8988T (cell line): Measurements from ENCODE around the gene TEPSIN.

Experiments
- DNase-seq: peaks from one replicate; pipeline ENCODE4 v3.0.0; 2011

TEPSIN gene, protein sequence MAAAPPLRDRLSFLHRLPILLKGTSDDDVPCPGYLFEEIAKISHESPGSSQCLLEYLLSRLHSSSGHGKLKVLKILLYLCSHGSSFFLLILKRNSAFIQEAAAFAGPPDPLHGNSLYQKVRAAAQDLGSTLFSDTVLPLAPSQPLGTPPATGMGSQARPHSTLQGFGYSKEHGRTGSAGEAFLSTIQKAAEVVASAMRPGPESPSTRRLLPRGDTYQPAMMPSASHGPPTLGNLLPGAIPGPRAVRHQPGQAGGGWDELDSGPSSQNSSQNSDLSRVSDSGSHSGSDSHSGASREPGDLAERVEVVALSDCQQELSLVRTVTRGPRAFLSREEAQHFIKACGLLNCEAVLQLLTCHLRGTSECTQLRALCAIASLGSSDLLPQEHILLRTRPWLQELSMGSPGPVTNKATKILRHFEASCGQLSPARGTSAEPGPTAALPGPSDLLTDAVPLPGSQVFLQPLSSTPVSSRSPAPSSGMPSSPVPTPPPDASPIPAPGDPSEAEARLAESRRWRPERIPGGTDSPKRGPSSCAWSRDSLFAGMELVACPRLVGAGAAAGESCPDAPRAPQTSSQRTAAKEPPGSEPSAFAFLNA

DNA sequence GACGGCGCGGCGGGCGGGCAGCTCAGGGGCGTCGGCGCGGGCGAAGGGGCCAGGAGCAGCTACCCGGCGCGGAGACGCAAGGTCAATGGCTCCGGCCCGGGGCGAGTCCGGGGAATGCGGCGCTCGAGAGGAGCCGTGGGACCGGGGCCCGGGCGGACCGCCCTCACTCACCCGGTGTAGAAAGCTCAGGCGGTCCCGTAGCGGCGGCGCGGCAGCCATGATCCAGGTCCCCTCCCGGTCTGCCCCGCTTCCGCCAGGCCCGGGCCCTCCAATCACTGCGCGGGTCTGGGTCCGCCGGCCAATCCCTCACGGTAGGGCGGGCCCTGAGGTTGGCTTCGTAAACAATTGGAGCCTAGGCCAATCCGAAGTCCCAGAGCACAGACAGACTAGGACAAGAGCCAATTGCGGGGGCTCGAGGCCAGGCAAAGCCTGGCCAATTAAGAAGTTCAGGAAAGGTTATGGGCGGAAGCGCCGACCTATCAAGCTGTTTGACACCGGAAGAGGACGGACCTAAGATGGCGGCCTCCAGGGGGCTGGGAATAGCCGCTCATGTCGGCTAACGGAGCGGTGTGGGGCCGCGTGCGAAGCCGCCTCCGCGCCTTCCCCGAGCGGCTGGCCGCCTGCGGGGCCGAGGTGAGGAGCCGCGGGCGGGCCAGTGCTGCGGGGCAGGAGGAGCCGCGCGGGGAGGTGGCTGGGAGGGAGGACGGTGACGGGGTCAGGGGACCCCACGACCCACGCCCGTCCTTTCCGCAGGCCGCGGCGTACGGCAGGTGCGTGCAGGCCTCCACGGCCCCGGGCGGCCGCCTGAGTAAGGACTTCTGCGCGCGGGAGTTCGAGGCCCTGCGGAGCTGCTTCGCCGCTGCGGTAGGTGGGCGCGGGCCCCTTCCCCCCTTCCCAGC lies at the start of gene TEPSIN, which contains the start of gene NDUFAF8:
TEPSIN (minus strand) TSS at position 241 of the 899 bp plus-strand sequence; CDS start at position 219, 22 bp downstream.
NDUFAF8 (plus strand) TSS at position 504 of the 899 bp plus-strand sequence; CDS start at position 550, 46 bp downstream.
- DNase-seq = peak; percentile 99

DNA sequence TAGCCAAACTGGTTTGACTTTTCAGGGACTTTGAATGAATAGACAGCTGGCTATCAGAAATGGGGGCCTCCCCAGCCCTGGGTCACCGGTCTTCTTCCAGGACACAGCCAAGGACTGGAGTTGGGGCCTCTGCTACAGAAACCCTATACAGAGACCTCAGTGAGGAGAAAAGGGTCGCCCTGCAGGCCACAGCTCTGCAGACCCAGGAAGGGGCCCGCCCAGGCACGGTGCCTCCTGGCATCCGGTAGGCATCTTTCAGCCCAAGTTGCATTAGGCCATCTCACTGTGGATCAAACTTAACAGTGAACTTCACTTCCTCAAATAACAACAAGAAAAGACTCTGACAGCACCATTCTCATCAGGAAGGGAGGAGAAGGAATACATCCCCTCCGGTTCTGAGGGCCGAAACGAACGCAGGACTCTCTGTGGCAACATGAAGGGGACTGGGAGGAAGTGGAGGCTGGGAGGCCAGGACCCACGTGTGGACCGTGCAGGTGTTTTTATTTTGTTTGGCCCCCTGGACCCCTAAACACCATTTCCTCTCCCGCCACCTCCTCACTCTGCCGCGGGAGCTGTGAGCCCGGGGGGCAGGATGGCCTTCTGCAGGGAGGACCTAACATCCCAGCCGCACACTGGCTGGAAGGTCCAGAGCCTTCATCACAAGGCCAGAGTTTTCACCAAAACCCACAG lies 49.0 kb upstream of the TEPSIN start:
- DNase-seq = no peak

DNA sequence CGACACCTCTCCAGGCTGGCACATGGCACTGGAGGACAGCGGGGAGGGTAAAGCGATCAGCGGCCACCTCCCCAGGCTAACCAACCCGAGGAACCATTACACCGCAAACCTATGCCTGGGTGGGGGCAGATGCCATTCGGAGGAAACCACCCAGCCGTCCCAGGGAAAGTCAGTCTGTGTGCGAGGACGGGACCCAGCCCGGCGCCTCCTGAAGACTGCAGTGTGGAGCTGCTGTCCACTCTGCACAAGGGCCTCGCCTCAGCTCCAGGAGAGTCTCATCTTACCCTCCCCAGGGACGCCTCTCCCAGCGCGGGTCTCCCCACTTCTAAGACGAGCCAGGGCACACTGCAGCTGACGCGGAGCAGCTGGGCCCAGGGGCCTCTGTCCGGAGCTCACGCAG lies 48.3 kb upstream of the TEPSIN start:
- DNase-seq = no peak

DNA sequence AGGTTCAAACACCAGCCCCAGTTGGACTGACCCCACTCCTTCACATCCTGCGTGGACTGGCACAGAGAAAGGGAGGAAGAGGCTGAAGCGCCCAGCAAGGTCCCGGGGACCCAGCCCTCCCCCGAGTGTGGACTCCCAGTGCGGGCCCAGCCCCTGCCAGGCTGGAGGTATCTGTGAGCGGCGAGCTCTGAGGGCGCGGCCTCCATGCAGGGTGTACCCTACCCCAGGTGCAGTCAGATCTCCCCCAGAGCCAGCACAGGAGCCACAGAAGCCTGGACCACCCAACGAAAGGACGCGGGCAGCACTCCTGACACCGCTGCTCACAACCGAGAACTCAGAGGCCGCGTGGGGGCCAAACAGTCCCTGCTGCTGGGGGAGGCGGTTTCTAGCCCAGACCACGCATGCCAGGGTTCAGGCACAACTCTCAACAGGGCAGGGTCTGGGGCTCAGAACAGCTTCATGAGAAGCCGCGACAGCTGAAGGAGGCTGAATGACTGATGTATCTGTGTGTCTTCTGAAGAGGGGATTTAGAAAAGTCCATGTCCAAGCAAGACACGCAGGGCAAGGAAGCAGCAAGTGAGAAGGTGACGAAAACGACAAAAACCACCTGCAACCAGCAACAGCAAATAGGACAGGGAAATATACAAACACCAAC lies 47.8 kb upstream of the TEPSIN start:
- DNase-seq = no peak

DNA sequence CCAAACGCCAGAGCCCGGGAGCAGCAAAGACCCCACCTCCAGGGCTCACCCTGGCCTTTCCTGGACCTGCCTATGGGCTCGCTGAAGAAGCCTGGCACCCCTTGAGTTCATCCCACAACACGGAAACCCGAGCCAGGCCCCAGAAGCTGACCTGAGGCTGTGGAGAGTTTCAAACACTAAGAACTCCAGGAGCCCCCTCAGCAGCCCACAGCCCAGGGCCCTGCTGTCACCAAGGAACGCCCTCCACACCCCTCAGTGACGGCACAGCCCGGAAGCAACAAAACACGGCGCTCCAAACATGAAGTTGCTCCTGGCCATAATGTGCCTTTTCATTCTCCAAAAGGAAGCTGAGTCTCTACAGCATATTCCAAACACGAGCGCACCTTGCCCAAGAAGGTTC lies 47.0 kb upstream of the TEPSIN start:
- DNase-seq = no peak

DNA sequence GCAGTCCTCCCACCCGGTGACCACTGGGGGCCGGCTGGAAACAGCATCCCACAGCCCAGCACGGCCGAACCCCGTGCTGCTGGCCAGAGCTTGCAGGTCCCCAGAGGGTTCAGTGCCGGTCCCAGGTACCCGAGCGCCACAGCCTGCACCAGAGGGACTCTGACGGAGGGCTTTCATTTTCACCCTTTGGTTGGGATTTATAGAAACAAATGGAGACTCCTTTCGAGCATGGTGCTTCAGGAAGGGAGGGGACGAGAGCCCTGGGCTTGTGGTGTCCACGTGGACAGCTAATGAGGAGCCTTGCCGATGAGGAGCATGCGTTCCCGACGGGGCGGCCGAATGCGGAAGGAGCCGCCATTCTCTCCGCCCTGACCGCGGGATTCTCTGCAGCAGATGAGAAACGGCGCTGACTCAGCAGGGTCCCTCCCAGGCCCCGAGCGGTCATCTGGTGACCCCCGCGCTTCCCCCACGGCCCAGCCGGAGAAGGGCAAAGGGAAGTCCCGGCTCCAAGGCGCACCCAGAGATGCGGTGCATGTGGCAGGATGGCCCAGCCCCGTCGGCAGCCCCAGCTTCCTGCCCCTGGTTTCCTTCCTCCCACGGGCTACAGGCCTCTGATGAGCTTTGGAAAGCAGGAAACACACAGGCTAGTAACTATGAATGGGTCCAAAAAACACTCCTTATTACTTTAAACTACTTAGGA lies 46.5 kb upstream of the TEPSIN start:
- DNase-seq = no peak

DNA sequence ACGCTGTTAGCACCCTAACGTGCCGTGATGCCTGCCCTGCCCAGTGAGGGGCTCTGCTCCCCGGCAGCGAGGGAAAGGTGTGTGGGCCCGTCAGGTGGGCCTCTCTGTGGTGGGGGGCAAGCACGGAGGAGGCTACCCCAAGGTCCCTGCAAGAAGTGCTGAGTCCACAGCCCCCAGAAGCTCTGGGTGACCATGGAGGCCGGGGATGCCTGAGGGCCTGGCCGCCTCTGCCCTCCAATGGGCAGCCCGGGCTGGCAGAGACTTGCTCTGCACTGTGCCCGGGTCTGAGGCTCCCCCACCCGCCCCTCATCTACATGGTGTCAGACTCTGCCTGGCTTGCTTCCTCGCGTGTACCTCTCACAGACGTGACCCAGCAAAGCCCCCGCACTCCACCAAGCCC lies 44.0 kb upstream of the TEPSIN start:
- no peak for DNase-seq

DNA sequence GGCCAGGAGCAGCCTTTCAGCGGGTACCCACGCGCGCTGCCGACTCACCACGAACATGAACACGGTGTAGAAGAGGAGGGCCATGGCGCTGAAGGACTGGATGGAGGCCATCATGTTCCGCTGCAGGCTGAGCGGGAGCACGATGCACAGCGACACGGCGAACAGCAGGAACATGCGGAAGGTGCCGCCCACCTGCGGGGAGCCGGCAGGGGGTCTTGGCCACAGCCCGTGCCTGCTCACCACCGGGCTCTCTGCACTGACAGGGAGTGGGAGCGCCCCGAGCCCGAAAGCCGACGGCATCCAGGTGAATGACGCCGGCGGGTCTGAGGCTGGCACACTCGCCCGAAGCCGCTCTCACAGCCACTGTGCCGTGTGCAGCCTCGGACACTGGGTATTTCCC lies 43.3 kb upstream of the TEPSIN start:
- DNase-seq = no peak

DNA sequence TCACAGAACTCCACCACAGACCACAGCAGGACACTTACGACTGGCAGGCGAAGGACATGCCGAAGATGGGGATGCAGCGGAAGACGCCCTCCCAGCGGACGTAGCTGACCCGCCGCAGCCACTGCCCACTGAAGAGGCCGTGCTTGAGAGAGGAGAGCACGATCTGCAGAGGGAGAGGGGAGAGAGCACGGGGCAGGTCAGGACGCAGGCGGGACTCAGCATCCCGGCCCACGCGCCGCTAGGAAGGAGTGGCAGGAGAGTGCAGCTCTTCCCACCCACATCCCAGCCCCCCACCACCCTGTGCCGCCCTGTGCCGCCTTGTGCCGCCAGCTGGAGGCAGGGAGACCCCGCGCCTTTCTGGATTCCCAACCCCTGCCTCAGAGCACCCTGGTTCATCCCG lies 41.7 kb upstream of the TEPSIN start:
- no peak for DNase-seq

DNA sequence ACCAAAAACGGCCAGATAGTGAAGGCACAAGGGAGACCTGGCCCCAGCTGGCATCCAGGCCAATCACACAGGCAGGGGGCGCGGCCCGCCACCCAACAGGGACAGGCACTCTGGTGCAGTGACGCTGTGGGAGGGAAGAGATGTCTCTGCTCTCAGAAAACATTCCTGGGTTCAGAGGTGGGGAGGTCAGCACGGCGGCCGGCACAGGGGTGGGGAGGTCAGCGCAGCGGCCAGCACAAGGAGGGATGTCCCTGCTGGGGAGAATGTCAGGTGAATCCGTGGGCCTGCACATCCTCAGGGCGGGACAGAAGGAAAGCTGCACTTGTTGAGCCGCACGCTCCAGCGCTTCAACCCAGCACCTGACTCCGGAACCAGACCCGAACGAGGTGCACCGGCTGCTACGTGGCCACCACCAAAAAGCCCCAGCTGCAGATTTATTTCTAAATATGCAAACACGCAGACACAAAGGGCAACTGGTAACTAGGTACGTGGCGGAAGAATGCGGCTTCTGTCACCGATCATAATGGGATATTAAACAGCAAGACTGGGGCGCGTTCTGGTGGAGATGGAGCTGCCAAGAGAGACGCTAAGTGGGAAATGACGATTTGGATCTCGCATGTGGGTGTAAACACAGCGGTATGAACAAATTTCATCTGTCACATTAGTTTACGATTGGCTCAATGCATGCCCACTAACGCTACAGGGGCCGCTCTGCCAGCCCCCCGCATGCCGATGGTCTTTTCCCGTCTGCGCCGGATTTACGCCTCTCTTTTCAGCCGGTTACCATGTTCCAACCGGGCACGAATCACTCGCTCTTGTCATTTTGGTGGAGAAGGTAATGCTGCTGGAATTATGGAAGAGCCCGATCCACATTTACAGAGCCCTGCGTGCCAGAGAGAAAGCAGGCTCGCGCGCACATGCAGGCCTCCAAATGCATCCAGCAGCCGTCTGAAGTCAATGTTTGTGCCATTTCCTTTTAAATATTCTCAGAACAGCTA lies 40.7 kb upstream of the TEPSIN start:
- DNase-seq = no peak

DNA sequence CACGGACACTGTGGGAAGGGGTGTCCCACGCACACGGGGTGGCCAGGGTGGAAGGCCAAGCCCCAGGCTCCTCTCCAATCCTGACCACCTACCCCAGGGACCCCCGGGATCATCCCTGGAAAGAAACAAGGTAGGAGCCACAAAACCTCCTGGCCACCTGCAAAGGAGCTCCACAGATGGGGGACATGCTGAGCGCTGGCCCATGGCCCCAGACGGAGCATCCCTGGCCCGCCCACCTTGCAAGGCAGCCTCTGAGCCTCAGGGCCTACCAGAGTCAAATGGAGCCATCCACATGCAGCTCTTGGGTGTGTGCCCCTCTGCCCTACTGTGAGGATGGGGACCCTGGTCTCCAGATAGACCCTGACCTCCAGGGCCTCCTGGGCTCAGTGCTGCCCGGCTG lies 40.0 kb upstream of the TEPSIN start:
- no peak for DNase-seq

DNA sequence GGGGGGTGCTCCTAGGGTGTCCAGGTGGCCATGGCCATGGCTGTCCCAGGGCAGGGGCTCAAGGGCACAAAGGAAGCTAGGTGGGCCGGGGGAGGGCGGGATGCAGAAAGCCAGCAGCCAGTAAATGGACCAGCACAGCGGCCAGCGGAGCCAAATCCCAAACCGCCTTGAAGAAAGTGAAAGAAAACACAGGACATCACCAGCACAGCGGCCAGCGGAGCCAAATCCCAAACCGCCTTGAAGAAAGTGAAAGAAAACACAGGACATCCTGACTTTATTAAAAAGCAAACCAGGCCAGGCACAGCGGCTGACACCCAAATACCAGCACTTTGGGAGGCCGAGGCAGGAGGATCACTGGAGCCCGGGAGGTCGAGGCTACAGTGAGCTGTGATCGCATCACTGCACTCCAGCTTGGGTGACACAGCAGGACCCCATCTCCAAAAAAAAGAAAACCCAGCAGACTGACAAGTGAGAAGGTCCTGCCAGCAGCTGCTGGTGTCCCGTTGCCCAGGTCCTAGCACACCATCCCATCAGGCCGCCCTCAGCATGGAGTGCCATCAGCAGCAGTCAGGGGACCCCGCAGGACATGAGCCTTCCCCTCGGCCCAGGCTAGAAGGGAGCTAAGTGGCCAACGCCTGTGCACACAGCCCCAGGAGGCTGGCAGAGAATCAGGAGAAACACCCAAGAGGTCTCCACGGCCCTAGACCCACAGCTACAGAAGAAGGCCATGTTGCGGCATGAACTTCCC lies 39.3 kb upstream of the TEPSIN start:
- DNase-seq = no peak

DNA sequence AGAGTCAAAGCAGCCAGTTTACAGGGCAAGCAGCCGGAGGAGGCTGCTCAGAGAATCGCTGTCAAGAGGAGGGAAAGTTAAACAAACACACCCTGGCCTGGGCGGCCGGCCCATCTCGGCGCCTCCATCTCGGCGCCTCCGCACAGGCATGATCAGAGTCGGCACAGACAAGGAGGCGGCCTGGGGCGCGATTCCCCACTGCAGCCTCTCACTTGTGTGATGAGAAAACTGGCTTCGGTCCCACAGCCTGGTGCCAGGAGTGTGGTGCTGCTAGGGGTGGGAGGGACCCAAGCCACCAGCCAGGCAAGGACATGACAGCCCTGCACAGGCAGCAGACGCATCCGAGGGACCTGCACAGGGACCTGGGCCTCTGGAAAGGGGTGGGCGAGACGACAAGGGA lies 38.6 kb upstream of the TEPSIN start:
- DNase-seq = no peak

DNA sequence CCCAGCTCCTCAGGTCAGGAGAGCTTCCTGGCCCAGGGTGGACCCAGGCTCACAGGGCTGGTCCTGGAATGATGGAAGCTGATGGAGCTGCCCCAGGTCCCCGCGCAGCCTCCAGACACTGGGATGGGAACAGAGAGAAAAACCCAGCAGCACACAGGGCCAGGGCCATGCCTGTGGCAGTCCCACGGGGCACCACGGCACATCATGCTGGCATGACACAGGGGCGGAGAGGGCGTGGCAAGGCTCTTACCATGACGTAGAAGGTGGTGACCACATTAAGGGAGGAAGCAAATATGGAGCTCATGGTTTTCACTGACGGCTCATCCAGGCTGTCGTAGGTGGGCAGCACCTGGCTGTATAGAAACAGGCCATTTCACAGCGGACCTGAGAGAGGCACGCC lies 37.9 kb upstream of the TEPSIN start:
- DNase-seq = no peak

DNA sequence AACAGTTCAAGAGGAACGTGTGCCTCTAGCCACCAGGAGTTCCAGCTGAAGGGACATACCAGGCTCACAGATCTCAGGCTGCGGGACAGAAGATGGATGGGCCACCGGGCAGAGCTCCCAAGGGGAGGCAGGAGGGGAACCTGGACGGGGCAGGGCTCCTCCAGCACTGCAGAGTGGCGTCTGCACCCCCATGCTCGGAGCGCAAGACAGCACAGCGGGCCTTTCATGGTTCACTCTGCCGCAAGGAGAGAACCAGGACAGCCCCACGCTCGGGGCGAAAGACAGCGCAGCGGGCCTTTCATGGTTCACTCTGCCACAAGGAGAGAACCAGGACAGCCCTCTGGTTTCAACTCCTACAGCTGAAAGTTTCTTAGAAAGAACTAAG lies 35.6 kb upstream of the TEPSIN start:
- no peak for DNase-seq

DNA sequence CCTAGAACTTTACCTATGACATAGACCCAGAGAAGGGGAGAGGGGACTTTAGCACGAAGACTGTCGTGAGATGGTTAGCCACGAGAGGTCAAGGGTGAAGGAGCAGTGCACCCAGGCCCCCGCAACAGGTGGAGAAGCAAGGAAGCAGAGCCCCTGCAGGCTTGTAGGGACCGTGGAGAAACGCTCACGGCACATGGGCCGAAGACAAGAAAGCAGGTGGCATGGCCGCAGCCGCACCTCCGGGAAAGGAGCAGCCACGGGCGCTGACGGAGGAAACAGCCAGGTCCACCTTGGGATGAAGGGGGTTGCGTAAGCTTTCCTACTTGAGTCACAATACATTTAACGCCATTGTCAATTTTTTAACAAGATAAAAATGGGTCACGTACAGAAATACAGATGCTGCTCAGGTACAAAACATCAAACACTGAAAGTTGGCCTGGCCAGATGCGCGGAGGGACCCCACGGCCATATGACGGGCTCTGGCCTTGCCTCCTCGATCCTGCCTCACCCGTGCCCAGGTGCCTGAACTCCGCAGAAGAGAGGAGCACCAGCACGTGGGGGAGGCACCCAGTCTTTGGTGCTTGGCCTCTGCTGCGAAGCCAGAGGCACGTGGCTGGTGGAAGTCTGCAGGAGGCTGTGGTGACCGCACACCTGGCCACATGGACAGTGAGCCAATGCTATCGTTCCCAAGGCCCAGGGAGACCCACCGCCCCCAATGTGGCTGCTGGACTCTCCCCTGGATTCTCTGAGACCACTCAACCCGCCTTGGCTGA lies 35.0 kb upstream of the TEPSIN start:
- no peak for DNase-seq

DNA sequence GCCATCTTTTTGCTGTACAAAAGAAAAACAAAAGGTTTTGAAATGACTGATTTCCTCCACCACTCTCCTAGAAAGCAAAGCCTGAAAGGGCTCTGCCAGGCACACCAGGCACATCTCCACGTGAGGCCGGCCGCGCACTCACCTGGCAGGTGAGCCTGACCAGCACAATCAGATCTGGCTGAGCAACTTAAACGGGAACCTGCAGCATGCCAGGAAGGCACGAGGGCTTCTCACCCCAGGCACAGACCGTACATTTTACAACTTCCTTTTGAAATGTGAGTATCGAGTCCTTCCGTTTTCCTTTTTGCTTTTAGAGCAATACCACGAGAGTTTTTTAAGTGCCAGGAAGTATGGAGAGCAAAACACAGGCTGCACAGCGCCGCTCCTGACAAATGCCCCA lies 33.8 kb upstream of the TEPSIN start:
- no peak for DNase-seq

DNA sequence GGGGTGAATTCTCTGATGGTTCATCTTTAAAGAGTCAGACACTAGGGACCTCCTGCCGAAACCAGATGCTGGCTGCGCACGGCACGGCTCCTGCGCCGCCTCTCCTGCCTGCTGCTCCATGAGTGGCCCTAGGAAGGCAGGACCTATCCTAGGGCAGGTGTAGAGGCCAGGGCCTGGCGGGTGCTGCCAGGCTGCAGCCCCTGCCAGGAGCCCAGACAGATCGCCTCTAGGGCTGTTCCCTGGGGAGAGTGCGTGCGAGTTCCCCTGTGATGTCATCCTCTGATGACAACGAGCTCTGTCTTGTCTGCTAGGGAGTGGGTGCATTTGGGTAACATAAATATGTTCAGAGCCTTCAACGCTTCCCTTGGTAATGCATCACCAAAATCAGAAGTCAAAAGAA lies 32.4 kb upstream of the TEPSIN start:
- DNase-seq = no peak

DNA sequence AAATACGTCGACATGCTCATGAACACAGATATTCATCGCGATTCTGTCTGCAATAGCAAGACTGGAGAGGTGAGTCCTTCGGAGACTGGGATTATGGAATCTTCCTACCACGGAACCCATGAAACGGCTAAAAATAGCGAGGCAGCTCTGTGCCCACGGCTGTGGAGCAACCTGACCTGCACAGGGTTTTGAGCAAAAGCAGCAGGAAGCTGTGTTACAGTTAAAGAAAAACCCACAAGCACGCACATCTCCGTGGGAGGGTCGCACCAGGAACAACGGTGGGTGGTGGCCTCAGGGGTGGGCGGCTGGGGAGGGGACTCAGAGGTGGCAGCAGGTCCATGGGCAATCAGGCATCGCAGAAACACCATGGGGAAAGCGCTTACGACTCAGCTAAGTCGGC lies 31.4 kb upstream of the TEPSIN start:
- no peak for DNase-seq
